ENCODE results near the gene SPATS2.
"Not testable (repeated sequence)": the region's sequence is repeated elsewhere in the genome, so short reads cannot be mapped to it uniquely, and the experiment has no call there.

SPATS2 gene

DNA sequence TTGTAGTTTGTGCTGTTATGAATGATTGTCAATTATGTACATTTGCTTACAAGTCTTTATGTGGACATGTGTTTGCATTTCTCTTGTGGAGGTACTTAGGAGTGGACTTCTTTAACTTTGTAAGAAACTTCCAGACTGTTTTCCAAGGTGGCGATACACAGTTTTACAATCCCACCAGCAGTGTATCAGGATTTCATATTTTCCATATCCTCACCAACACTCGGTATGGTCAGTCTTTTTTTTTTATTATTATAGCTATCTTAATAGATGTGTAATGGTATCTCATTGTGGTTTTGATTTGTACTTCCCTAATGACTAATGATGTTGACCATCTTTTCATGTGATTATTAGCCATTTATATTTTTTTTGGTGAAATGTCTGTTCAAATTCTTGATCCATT is 97.9 kb downstream of the SPATS2 start:
- DNase-seq (ENCODE audit: low read depth) = no peak

DNA sequence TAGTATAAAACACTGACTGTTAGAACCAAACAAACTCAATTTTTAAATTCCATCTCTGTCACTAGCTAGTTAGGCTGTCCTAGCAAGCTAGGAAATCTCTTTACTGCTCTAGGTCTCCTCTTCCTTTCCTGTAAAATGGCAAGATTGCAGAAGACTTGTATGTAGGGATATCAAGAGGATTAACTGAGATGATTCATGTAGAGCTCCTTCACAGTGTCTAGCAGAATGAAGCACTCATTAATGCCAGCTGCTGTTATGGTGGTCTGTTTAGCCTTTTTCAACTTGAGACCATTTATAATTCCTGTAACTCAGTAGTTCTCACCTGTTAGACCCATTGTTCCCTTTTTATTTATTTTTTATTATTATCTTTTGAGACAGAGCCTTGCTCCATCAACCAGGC is 103.7 kb downstream of the SPATS2 start:
- DNase-seq (ENCODE audit: low read depth) = no peak

DNA sequence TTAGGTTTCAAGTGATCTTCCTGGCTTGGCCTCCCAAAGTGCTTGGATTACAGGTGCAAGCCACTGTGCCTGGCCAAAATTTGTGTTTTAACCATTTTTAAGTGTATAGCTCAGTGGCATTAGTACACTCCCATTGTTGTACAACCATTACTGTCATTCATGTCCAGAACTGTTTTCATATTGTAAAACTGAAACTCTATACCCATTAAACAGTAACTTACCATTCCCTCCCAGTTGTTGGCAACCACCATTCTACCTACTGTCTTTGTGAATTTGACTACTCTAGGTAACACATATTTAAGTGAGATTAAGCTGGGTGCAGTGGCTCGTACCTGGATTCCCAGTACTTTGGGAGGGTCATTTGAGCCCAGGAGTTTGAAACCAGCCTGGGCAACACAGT is 104.3 kb downstream of the SPATS2 start:
- no peak for DNase-seq (ENCODE audit: low read depth)

GRCh38 chr12:49476091-49476490 is 108.8 kb downstream of the SPATS2 start:
- DNase-seq (ENCODE audit: low read depth) = no peak

DNA sequence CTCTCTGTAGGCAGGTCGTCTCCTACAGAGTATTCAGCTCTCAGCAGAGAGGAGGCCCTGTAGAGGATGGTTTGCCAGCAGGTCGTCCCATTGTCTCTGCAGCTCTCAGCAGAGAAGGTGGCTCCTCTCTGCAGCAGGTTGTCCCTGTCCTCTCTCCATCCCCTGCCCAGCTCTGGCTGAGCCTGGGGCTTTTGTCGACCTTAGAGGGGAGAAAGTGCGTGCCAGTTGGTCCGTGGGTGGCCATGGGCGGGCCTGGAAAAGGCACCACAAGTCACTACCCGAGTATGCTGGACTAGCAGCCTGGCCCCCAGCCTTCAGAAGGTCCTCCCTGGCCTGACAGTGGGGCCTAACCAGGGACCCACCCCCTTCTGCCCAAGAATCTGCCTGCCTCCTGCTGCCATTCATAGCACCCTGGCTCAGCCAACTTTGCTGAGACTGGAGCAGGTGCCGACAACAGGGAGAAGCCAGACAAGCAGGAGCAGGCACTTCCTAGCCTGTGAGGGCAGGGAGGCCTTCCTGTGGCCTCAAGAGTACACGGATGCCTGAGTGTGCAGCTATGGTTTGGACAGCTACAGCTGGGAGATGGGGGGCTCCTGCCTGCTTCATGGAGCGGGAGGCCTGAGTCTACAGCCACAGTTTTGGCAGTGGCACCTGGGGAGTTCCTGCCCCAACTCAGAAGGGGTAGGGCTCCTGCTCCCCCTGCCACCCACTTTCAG is 111.8 kb downstream of the SPATS2 start:
- DNase-seq (ENCODE audit: low read depth) = no peak

DNA sequence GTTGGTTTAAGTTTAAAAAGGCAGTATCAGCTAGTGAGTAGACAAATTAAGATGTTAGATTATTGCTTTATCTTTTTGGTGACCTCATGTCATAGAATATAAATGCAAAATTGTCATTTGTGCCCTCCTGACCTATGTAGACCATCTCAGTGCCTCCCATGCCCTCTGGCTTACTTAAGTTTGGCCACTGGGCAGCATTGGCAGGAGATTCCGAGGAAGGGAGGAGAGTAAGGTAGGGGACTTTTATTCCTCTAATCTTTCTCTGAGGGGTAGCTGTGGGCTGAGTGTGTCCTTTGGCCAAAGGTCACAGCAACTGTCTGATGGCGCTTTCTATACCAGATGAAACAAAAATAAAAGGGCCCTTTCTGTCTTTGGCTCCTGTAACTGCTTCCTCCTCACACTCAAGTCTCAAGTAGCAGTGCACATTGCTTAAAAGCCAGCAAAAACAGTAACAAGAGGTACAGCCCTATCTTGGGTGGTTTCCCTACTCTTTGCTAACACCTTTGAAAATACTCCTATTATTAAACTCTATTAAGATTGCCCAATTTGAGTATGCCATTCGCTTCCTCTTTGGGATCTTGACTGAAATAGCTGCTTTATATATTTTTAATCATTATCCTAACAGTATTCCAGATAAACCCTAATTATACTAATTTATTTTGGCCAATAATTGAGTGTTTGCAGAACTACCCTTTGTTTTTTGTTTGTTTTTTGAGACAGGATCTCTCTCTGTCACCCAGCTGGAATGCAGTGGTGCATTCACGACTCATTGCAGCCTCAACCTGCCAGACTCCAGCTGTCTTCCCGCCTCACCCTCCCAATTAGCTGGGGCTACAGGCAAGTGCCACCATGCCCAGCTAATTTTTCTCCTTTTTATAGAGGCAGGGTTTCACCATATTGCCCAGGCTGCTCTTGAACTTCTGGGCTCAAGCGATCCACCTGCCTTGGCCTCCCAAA is 115.1 kb downstream of the SPATS2 start:
- DNase-seq (ENCODE audit: low read depth) = no peak

DNA sequence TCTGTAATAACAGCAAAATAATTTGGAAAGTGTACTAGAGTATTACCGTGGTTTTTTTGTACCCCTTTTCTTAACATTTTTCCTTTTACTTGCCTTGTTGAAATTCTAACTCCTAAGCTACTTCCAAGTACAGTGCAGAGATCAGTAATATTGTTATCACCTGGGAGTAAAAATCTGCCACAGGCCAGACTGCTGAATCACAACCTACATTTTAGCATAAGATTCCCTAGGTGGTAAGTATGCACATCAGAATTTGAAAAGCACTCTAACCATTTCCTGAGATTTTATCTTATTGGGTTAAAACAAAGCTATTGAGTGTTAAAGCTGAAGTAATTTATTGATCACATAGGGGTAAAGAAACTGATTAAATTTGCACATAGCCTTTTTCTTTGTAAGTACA is 116.4 kb downstream of the SPATS2 start:
- no peak for DNase-seq (ENCODE audit: low read depth)

DNA sequence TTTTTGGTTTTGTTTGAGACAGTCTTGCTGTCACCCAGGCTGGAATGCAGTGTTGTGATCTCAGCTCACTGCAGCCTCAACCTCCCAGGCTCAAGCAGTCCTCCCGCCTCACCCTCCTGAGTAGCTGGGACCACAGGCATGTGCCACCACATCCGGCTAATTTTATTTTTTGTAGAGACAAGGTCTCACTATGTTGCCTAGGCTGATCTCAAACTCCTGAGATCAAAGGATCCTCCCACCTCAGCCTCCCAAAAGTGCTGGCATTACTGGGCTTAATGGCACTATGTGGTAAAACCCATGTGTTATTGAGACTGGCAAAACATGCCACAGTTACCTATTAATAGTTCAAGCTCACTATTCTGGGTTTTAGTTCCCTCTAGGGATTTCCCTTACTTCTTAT is 120.3 kb downstream of the SPATS2 start:
- DNase-seq (ENCODE audit: low read depth) = no peak

GRCh38 chr12:49489154-49489553 is 121.9 kb downstream of the SPATS2 start:
- no peak for DNase-seq (ENCODE audit: low read depth)

GRCh38 chr12:49489720-49490119 is 122.5 kb downstream of the SPATS2 start:
- no peak for DNase-seq (ENCODE audit: low read depth)

GRCh38 chr12:49491823-49492222 is 124.6 kb downstream of the SPATS2 start:
- DNase-seq (ENCODE audit: low read depth) = no peak

DNA sequence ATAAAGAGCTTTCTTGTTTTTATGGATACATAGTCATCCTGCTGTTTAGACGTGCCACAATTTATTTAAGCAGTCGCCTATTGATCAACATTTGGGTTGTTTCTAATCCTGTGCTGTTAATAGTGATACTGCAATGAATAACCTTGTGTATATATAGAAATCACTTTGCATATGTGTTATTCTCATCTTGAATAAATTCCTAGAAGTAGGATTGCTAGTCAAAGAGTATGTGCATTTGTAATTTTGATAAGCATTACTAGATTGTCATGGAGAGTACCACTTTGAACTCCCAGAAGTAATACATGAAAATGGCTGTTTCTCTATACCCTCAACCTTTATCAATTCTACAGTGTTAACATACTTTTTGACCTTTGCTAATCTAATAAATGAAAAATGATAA is 126.6 kb downstream of the SPATS2 start:
- no peak for DNase-seq (ENCODE audit: low read depth)

DNA sequence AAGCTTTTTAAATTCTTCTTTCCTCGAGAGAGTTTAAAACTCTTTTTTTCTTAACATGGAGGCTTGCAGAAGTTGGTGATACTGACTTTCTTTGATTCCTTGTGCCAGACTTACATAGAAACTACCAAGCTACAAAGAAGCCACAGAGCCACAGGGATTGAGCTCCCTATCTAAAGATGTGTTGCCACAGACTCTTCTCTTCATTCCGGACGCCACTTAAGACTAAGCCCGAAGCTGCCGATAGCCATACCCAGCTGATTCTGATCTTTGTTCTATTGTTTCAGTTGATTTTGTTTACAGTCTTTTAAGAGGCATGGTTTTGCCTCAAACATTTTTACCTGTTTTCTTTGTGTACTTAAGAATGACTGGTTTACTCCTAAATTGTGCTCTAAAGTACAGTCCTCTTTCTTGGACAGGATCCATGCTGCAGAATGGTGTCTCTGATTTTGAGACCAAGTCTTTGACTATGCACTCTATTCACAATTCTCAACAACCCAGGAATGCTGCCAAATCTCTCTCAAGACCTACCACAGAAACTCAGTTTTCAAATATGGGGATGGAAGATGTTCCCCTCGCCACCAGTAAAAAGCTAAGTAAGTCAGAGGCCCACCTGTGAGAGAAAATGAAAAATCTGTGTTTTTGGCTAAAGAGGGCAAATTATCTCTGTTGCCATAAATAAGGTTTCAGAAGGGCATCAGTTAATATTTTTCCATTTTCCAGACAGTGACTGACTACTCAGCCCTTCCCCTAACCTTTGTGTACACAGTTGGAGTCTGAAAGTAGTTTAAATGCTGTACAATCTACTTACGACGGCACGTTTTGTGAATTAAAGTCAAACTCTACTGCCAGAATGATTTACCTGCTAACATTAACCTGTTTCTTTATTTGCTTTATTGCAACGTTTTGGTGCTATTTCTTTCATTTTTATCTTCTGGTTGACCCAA is 129.4 kb downstream of the SPATS2 start:
- no peak for DNase-seq (ENCODE audit: low read depth)

- no peak for DNase-seq (ENCODE audit: low read depth)
These were observed 134.6 kb downstream of the SPATS2 start for GRCh38 chr12:49501895-49502294.

GRCh38 chr12:49502590-49502989 is 135.3 kb downstream of the SPATS2 start:
- DNase-seq (ENCODE audit: low read depth) = no peak

- DNase-seq (ENCODE audit: low read depth) = no peak
These were observed 136.5 kb downstream of the SPATS2 start for GRCh38 chr12:49503674-49504180.

GRCh38 chr12:49505672-49506071 is 138.4 kb downstream of the SPATS2 start:
- no peak for DNase-seq (ENCODE audit: low read depth)

GRCh38 chr12:49507139-49507538 is 139.9 kb downstream of the SPATS2 start:
- no peak for DNase-seq (ENCODE audit: low read depth)

DNA sequence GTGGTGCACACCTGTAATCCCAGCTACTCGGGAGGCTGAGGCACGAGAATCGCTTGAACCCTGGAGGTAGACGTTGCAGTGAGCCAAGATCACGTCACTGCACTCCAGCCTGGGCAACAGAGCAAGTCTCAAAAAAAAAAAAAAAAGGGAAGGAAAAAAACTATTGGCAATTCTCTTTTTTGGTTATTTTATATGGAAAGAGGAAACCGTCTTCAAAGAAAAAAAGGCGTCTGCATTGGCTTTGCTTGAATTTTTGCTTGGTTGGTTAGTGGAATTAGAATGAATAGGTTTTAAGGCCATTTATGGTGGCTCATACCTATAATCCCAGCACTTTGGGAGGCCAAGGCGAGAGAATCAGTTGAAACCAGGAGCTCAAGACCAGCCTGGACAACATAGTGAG is 142.4 kb downstream of the SPATS2 start:
- not testable (repeated sequence) for DNase-seq (ENCODE audit: low read depth)

GRCh38 chr12:49511410-49511809 is 144.1 kb downstream of the SPATS2 start:
- DNase-seq (ENCODE audit: low read depth) = no peak

GRCh38 chr12:49512546-49512945 is 145.3 kb downstream of the SPATS2 start:
- no peak for DNase-seq (ENCODE audit: low read depth)

- DNase-seq (ENCODE audit: low read depth) = peak; percentile 18
These were observed 148.0 kb downstream of the SPATS2 start for GRCh38 chr12:49515266-49515665.
